Measurements from ENCODE around the gene TPD52L1.
A peak's percentile ranks its signal among the peaks of the same experiment; 100 is the strongest.

TPD52L1 gene

DNA sequence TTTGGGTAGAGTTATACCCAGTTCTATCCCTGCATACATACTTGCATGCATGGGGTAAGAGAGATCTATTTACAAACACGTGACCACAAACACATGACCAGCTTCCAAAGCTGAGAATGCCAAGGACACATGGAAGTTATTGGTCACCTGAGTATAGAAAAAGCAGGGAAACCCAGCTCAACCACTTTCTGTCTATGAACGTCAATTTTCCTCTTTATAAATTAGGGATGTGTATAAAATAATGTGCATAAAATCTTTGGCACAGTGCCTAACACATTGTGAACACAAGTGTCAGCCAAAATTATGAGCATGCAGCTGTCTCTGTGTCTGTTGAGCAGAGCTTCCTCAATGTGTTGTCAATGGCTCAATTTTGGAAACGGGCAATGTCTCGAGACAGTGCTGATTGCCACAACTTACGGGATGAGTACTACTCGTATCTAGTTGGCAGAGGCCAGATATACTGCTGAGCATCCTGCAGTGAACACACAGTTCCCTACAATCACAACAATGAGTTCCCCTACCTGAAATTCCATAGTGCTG is 44.9 kb downstream of the TPD52L1 start (continued):
- TF ChIP-seq, protein P1, sequence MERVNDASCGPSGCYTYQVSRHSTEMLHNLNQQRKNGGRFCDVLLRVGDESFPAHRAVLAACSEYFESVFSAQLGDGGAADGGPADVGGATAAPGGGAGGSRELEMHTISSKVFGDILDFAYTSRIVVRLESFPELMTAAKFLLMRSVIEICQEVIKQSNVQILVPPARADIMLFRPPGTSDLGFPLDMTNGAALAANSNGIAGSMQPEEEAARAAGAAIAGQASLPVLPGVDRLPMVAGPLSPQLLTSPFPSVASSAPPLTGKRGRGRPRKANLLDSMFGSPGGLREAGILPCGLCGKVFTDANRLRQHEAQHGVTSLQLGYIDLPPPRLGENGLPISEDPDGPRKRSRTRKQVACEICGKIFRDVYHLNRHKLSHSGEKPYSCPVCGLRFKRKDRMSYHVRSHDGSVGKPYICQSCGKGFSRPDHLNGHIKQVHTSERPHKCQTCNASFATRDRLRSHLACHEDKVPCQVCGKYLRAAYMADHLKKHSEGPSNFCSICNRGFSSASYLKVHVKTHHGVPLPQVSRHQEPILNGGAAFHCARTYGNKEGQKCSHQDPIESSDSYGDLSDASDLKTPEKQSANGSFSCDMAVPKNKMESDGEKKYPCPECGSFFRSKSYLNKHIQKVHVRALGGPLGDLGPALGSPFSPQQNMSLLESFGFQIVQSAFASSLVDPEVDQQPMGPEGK (CRISPR knock-in tag; IDR thresholded peaks at IDR 0.05; ENCODE audit: borderline replicate concordance), result no peak
- no peak for TF ChIP-seq ARNTL (CRISPR knock-in tag; IDR thresholded peaks at IDR 0.05; ENCODE audit: borderline replicate concordance, low read depth)
- TF ChIP-seq ZNF70 (CRISPR knock-in tag; IDR thresholded peaks at IDR 0.05), result no peak
- TF ChIP-seq ZFP3 (CRISPR knock-in tag; IDR thresholded peaks at IDR 0.05), result no peak

DNA sequence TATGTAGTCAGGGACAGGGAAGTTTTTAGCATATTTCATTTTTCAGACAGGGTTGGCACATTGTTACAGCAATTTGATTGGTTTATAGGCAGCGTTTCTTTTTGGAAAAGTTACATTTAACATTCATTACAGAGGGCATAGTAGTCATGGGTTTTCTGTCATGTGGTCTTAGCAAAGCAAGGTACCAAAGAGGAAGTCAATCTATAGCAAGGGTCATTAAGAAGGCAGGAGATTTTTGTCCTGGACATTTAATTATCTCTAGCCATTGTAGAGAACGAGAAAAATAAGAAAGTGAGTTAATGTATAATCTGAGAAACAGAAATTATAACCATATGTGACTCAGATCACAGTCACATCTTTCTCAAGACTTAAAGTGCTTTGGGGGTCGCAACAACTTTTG is 47.4 kb downstream of the TPD52L1 start:
- TF ChIP-seq, protein P1 (CRISPR knock-in tag; IDR thresholded peaks at IDR 0.05; ENCODE audit: borderline replicate concordance), result no peak
- no peak for ATAC-seq

DNA sequence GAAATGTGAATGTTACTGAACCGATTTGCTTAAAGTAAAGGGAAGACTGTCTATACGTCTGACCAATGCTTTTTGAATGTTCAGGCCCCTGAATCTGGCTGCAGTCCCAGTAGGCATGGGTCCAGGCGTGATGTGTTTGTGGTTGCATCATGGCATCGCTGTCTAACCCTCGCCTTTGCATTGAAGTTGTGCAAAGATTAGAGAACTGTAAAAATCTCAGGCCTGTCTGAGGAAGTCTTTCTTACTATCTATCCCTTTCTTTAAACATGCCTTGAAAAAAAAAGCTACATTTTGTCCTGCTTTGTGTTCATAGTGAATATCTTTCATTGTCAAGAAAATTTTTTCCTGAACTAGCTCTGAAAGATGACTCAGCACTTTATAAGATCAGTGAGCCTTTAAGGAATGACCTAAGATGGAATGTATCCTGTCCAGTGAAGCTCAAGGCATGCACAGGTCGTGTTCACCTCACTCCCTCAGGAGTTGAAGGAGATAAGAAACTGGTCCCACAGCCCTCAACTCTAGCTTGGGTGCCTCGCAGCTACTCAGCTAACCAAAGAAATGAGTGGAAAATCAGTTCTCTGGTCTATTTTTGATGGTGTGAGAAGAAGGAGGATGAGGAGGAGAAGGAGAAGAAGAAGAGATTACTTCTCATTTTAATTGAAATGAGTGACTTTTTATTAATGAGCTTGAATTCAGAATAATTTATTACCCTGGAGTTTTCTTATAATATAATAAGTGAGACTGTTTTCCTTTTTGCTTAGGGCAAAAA is 48.6 kb downstream of the TPD52L1 start:
- TF ChIP-seq TOX (CRISPR knock-in tag; IDR thresholded peaks at IDR 0.05; ENCODE audit: borderline replicate concordance) (no peak), GLIS3 (CRISPR knock-in tag; IDR thresholded peaks at IDR 0.05) (no peak), OSR1 (CRISPR knock-in tag; IDR thresholded peaks at IDR 0.05) (no peak), ZC3H10 (CRISPR knock-in tag; IDR thresholded peaks at IDR 0.05) (no peak), ESRRG (CRISPR knock-in tag; IDR thresholded peaks at IDR 0.05) (no peak), TCF4 (CRISPR knock-in tag; IDR thresholded peaks at IDR 0.05; ENCODE audit: borderline replicate concordance) (no peak)
- TF ChIP-seq, protein P2, sequence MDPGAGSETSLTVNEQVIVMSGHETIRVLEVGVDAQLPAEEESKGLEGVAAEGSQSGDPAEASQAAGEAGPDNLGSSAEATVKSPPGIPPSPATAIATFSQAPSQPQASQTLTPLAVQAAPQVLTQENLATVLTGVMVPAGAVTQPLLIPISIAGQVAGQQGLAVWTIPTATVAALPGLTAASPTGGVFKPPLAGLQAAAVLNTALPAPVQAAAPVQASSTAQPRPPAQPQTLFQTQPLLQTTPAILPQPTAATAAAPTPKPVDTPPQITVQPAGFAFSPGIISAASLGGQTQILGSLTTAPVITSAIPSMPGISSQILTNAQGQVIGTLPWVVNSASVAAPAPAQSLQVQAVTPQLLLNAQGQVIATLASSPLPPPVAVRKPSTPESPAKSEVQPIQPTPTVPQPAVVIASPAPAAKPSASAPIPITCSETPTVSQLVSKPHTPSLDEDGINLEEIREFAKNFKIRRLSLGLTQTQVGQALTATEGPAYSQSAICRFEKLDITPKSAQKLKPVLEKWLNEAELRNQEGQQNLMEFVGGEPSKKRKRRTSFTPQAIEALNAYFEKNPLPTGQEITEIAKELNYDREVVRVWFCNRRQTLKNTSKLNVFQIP (CRISPR knock-in tag; IDR thresholded peaks at IDR 0.05; ENCODE audit: borderline replicate concordance, low read depth), result no peak
- TF ChIP-seq, protein P3, sequence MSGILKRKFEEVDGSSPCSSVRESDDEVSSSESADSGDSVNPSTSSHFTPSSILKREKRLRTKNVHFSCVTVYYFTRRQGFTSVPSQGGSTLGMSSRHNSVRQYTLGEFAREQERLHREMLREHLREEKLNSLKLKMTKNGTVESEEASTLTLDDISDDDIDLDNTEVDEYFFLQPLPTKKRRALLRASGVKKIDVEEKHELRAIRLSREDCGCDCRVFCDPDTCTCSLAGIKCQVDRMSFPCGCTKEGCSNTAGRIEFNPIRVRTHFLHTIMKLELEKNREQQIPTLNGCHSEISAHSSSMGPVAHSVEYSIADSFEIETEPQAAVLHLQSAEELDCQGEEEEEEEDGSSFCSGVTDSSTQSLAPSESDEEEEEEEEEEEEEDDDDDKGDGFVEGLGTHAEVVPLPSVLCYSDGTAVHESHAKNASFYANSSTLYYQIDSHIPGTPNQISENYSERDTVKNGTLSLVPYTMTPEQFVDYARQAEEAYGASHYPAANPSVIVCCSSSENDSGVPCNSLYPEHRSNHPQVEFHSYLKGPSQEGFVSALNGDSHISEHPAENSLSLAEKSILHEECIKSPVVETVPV (CRISPR knock-in tag; IDR thresholded peaks at IDR 0.05), result no peak
- ATAC-seq, result peak; percentile 76

DNA sequence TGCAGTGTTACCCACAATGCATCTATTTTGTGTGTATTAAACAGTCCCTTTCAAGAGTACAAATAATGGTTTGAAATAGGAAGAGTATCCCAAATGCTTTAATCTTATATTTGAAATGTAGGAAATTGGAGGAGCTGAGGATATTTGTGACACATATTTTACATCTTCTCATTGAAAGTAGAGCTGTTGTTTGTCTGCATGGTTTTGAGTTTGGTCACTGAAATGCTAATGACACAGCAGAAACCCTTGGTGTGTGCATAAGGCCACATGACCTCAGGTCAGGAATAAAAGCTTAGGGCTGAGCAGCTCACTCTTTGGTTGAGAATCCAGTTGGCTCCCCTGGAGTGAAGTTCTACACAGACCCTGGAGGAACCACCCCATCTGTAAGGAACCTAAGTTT is 49.8 kb downstream of the TPD52L1 start:
- ATAC-seq, result no peak
- TF ChIP-seq ZNF565 (CRISPR knock-in tag; conservative IDR thresholded peaks at IDR 0.05; ENCODE audit: low read depth) (no peak), CSDC2 (CRISPR knock-in tag; IDR thresholded peaks at IDR 0.05) (no peak), ZFP3 (CRISPR knock-in tag; IDR thresholded peaks at IDR 0.05) (no peak), ESRRG (CRISPR knock-in tag; IDR thresholded peaks at IDR 0.05) (no peak), BACH2 (CRISPR knock-in tag; IDR thresholded peaks at IDR 0.05; ENCODE audit: borderline replicate concordance) (no peak), PPARA (CRISPR knock-in tag; IDR thresholded peaks at IDR 0.05; ENCODE audit: borderline replicate concordance) (no peak), ARNTL (CRISPR knock-in tag; IDR thresholded peaks at IDR 0.05; ENCODE audit: borderline replicate concordance, low read depth) (no peak)
- TF ChIP-seq, protein P3 (CRISPR knock-in tag; IDR thresholded peaks at IDR 0.05), result no peak
- TF ChIP-seq, protein P1 (CRISPR knock-in tag; IDR thresholded peaks at IDR 0.05; ENCODE audit: borderline replicate concordance), result no peak

Data from SK-N-SH treated with all-trans-retinoic acid at 6 μM for 48 hours (cell line).